Heart left ventricle (tissue), 16 donors: ENCODE results near the gene GOLGA6B. TPM values are rescaled to one million over a fixed set of nuclear protein-coding genes. Genes with fewer than 3 reads are reported as not detected.
"Not testable (repeated sequence)": the region's sequence is repeated elsewhere in the genome, so short reads cannot be mapped to it uniquely, and the experiment has no call there.

Experiments
- ATAC-seq, 4 donors: fragments of 200-7000 bp; cut with Tn5 transposase; one replicate each; pipeline ENCODE4 v1.9.1; 2020 to 2022; ENCODE audit warnings: moderate library complexity in 4 of 4, mild to moderate bottlenecking in 3 of 4, moderate number of reproducible peaks in 1 of 4
- DNase-seq, 5 donors: peaks; one replicate each; pipeline ENCODE4 v3.0.0-alpha.2; 2020
- H3K27ac ChIP-seq, 12 donors: fragments of 200-600 bp; sonication (generic) in 4 of 12; one replicate each; pipeline versions ENCODE4 v1.5.0 to v1.8.0; 2016 to 2022; ENCODE audit warnings: mild to moderate bottlenecking in 2 of 12
- H3K27me3 ChIP-seq, 9 donors: fragments of 200-600 bp; sonication (generic) in 2 of 9; one replicate each; pipeline versions ENCODE4 v1.5.1 to v1.8.0; 2016 to 2022; ENCODE audit warnings: mild to moderate bottlenecking in 3 of 9
- H3K36me3 ChIP-seq, 9 donors: fragments of 200-600 bp; sonication (generic) in 2 of 9; one replicate each; pipeline versions ENCODE4 v1.5.0 to v1.8.0; 2018 to 2022; ENCODE audit warnings: mild to moderate bottlenecking in 2 of 9
- H3K4me1 ChIP-seq, 12 donors: fragments of 200-600 bp; sonication (generic) in 4 of 12; one replicate each; pipeline versions ENCODE4 v1.5.0 to v1.8.0; 2016 to 2022; ENCODE audit warnings: mild to moderate bottlenecking in 3 of 12
- H3K4me3 ChIP-seq, 12 donors: fragments of 200-600 bp; sonication (generic) in 4 of 12; one replicate each; pipeline versions ENCODE4 v1.5.0 to v1.8.0; 2017 to 2022; ENCODE audit warnings: mild to moderate bottlenecking in 9 of 12, moderate library complexity in 4 of 12
- H3K9me3 ChIP-seq, 12 donors: fragments of 200-600 bp; sonication (generic) in 4 of 12; one replicate each; pipeline versions ENCODE4 v1.5.0 to v1.8.0; 2016 to 2022; ENCODE audit warnings: mild to moderate bottlenecking in 1 of 12
- CTCF ChIP-seq, 12 donors: fragments of 200-600 bp; sonication (generic) in 4 of 12; IDR thresholded peaks; one replicate each; pipeline versions ENCODE4 v1.5.0 to v1.8.0; 2018 to 2022; ENCODE audit warnings: antibody characterized with exemption in 12 of 12, mild to moderate bottlenecking in 5 of 12
- POLR2A ChIP-seq, 2 donors: fragments of 450-650 bp; IDR thresholded peaks; one replicate each; pipeline ENCODE4 v1.6.1; 2017; ENCODE audit warnings: antibody characterized with exemption in 2 of 2, mild to moderate bottlenecking in 2 of 2, moderate library complexity in 2 of 2
- WGBS, 4 donors: extraction: QIAGEN DNeasy Blood & Tissue Kit in 2 of 4; methylation state at CpG; one replicate each; pipeline versions ENCODE4 v1.1.5 to v1.1.7; 2013 to 2018; 5-methylcytosine and 5-hydroxymethylcytosine counted together
- intact Hi-C, 10 donors: fragments of 100-400 bp; cut with DNase I; formaldehyde crosslinking; loops; one replicate each; pipeline versions ENCODE4 v1.11.1 to v1.14.2; 2022
- polyA plus RNA-seq, 2 donors: library from polyadenylated mRNA; stranded (reverse); fragments of 200-250 nt; gene quantifications; one replicate each; pipeline ENCODE4 v1.2.3, GENCODE V29; 2013
- total RNA-seq, 9 donors: library from RNA; depleted of rRNA in 2 of 9; stranded (reverse); fragments of >200 nt in 2 of 9; fragmentation: NEBNext Ultra II Directional in 3 of 9; extraction: Animal tissue kit (Norgen Biotek cat#: 25700) in 3 of 9; gene quantifications; one replicate each; pipeline versions ENCODE4 v1.1.0 to v1.2.4, GENCODE V29; 2016 to 2023
- donor health status: ischemic (EF 13 %, LVEDD 7.1; RV severe dilation, severe dysfunction).
- donor health status: healthy with polysubstance abuse.
- donor health status: DM: no; HTN: yes; CAD: no.
- donor health status: DM: no; HTN: no; CAD: no.
- donor health status: ischemic (EF 25% LVEDD 6.9; RV normal size, moderate dysfunction).
- donor health status: ischemic (EF 25% LVEDD 5.7; RV mildly dilated, moderate dysfunction).
- donor health status: healthy.
- donor health status: DM: yes; HTN: yes; CAD: no.
- donor health status: ischemic (EF 35%, LVEDD 5.7; RV mildly dilated, moderate dysfunction).
- donor health status: nonischemic (EF 11% LVEDD 7.7; RV severe dilation, severe dysfunction).
- donor health status: DM: yes; HTN: yes; CAD: no.
- donor health status: PGD.
- donor health status: ischemic (EF 29% LVEDD 5.4; RV normal size, mild dysfunction).
- donor health status: nonischemic (EF 23%, LVEDD 6.1; RV moderate dilation, normal function).

Gene GOLGA6B
- total and polyA plus RNA-seq, 11 donors, result not detected

- TF ChIP-seq POLR2A (IDR thresholded peaks at IDR 0.05) (no peak), CTCF (IDR thresholded peaks at IDR 0.05) (no peak)
- Histone ChIP-seq H3K27ac (no peak overlapping the region), H3K4me1 (peaks cover 0 to 4% (median 0%) of the 10 kb centered on the region in 12 donors), H3K27me3 (no peaks in the 10 kb centered on the region), H3K36me3 (peaks cover 0 to 14% (median under 1%) of the 10 kb centered on the region in 9 donors), H3K4me3 (no peak overlapping the region), H3K9me3 (no peaks in the 10 kb centered on the region)
- intact Hi-C loops, result no loop called here
- no peak for DNase-seq
- 94 to 95% (median 94%) methylated on average over 11 of the region's 11 CpGs for WGBS, 4 donors
- ATAC-seq, result no peak
Observed at GRCh38 chr15:72706266-72706665, 51.8 kb downstream of the GOLGA6B start.

- H3K27me3 ChIP-seq, result not testable (repeated sequence)
Observed at GRCh38 chr15:72708551-72709303, 54.2 kb downstream of the GOLGA6B start.

More at GRCh38 chr15:72708551-72709303, 54.2 kb downstream of the GOLGA6B start:
- intact Hi-C loops, DNase-seq, H3K4me1 ChIP-seq, ATAC-seq, H3K27ac ChIP-seq, H3K4me3 ChIP-seq, H3K9me3 ChIP-seq: not testable (repeated sequence)
- peaks cover 0 to 37% (median 24%) of the 10 kb centered on the region in 9 donors for H3K36me3 ChIP-seq
- 84 to 91% (median 87%) methylated on average over 8 of the region's 8 CpGs for WGBS, 4 donors

Other genes with a start within 250 kb of the GOLGA6B start
- 100 to 1,000 TPM in 7 of 9 donors, 10 to 100 TPM in 2; 50.2 to 217 (median 167) TPM for gene ARIH1, start 180.4 kb upstream of the GOLGA6B start, total RNA-seq
- 10 to 100 TPM; 25.3 to 34.9 TPM for gene ARIH1, start 180.4 kb upstream of the GOLGA6B start, polyA plus RNA-seq
- gene HIGD2B, start 31.5 kb downstream of the GOLGA6B start, total RNA-seq, result under 1 TPM in 1 of 9 donors, not detected in 8; 0.23 TPM
- not detected for gene HIGD2B, start 31.5 kb downstream of the GOLGA6B start, polyA plus RNA-seq
- 10 to 100 TPM in 6 of 9 donors, 1 to 10 TPM in 3; 5.9 to 19.4 (median 13.1) TPM for gene BBS4, start 31.5 kb downstream of the GOLGA6B start, total RNA-seq
- 10 to 100 TPM in 1 of 2 donors, 1 to 10 TPM in 1; 5.5 to 12.7 TPM for gene BBS4, start 31.5 kb downstream of the GOLGA6B start, polyA plus RNA-seq
- 10 to 100 TPM in 5 of 9 donors, 1 to 10 TPM in 4; 7.1 to 31.7 (median 10.4) TPM for gene ADPGK, start 129.1 kb downstream of the GOLGA6B start, total RNA-seq
- gene ADPGK, start 129.1 kb downstream of the GOLGA6B start, polyA plus RNA-seq, result 10 to 100 TPM in 1 of 2 donors, 1 to 10 TPM in 1; 9.1 to 14.3 TPM